Measurements from ENCODE around the gene ELK1. TPM values are rescaled to one million over a fixed set of nuclear protein-coding genes. Genes with fewer than 3 reads are reported as not detected.

ELK1 gene
- total RNA-seq, 4 donors from 2014 or later = 35.0 to 65.6 (median 58.8) TPM

GRCh38 chrX:47634871-47635575 lies 15.3 kb downstream of the ELK1 start:
- no peaks in the 10 kb centered on the region for H3K4me1 ChIP-seq
- ATAC-seq (no peak), DNase-seq (no peak)
- intact Hi-C loops (cut with DNase I; ENCODE audit: low total_unique reads) (no loop called here), in situ Hi-C loops (cut with MboI; ENCODE audit: low sequenced_read_pairs in 4 of 4) (loop anchor here in 1 of 4 donors (25.0 kb wide), 1 partner anchor 98 kb away; no protein-coding TSS in a partner anchor)
- H3K27ac ChIP-seq = no peak overlapping the region
- H3K36me3 ChIP-seq = peaks cover 0 to 30% of the 10 kb centered on the region in 2 donors
- no peak overlapping the region for H3K4me3 ChIP-seq
- no peaks in the 10 kb centered on the region for H3K9me3 ChIP-seq
- H3K27me3 ChIP-seq = no peaks in the 10 kb centered on the region
- TF ChIP-seq POLR2A (IDR thresholded peaks at IDR 0.05) (no peak), CTCF (IDR thresholded peaks at IDR 0.05 in 4 of 5, conservative IDR thresholded peaks at IDR 0.05 in 1 of 5) (no peak)

GRCh38 chrX:47633689-47634590 lies 16.4 kb downstream of the ELK1 start:
- in situ Hi-C loops (cut with MboI; ENCODE audit: low sequenced_read_pairs in 4 of 4) = loop anchor here in 1 of 4 donors (25.0 kb wide), 1 partner anchor 97 kb away; no protein-coding TSS in a partner anchor
- H3K9me3 ChIP-seq = no peaks in the 10 kb centered on the region
- no peaks in the 10 kb centered on the region for H3K4me1 ChIP-seq
- DNase-seq (no peak), ATAC-seq (no peak)
- intact Hi-C loops (cut with DNase I; ENCODE audit: low total_unique reads) = no loop called here
- TF ChIP-seq POLR2A (IDR thresholded peaks at IDR 0.05) = no peak
- no peak for TF ChIP-seq CTCF (IDR thresholded peaks at IDR 0.05 in 4 of 5, conservative IDR thresholded peaks at IDR 0.05 in 1 of 5)
- no peak overlapping the region for H3K27ac ChIP-seq
- no peaks in the 10 kb centered on the region for H3K27me3 ChIP-seq
- no peak overlapping the region for H3K4me3 ChIP-seq
- peaks cover 0 to 20% of the 10 kb centered on the region in 2 donors for H3K36me3 ChIP-seq

- ATAC-seq (no peak), DNase-seq (no peak)
- intact Hi-C loops (cut with DNase I; ENCODE audit: low total_unique reads) (no loop called here), in situ Hi-C loops (cut with MboI; ENCODE audit: low sequenced_read_pairs in 4 of 4) (loop anchor here in 1 of 4 donors (25.0 kb wide), 1 partner anchor 95 kb away; no protein-coding TSS in a partner anchor)
- peaks cover 0 to 13% of the 10 kb centered on the region in 2 donors for H3K36me3 ChIP-seq
- no peak overlapping the region for H3K27ac ChIP-seq
- no peaks in the 10 kb centered on the region for H3K9me3 ChIP-seq
- H3K4me1 ChIP-seq = no peaks in the 10 kb centered on the region
- H3K4me3 ChIP-seq = no peak overlapping the region
- no peak for TF ChIP-seq CTCF (IDR thresholded peaks at IDR 0.05 in 4 of 5, conservative IDR thresholded peaks at IDR 0.05 in 1 of 5)
- H3K27me3 ChIP-seq = no peaks in the 10 kb centered on the region
These were observed 17.7 kb downstream of the ELK1 start for GRCh38 chrX:47632666-47633065.

- ATAC-seq = no peak
- in situ Hi-C loops (cut with MboI; ENCODE audit: low sequenced_read_pairs in 4 of 4) = loop anchor here in 1 of 4 donors (25.0 kb wide), 1 partner anchor 94 kb away; no protein-coding TSS in a partner anchor
- intact Hi-C loops (cut with DNase I; ENCODE audit: low total_unique reads) = no loop called here
These were observed 18.7 kb downstream of the ELK1 start for GRCh38 chrX:47631676-47632075.

More at GRCh38 chrX:47631676-47632075, 18.7 kb downstream of the ELK1 start:
- Histone ChIP-seq H3K9me3 (no peaks in the 10 kb centered on the region), H3K27ac (no peak overlapping the region), H3K27me3 (no peaks in the 10 kb centered on the region), H3K36me3 (peaks cover 0 to 9% of the 10 kb centered on the region in 2 donors), H3K4me1 (no peaks in the 10 kb centered on the region), H3K4me3 (no peak overlapping the region)
- TF ChIP-seq CTCF (IDR thresholded peaks at IDR 0.05 in 4 of 5, conservative IDR thresholded peaks at IDR 0.05 in 1 of 5) (no peak), POLR2A (IDR thresholded peaks at IDR 0.05) (no peak)
- no peak for DNase-seq

Measured in gastrocnemius medialis (tissue), 4 donors.